SJSA1 (cell line): ENCODE data around the gene LY9. TPM values are rescaled to one million over a fixed set of nuclear protein-coding genes. Genes with fewer than 3 reads are reported as not detected.
"Not testable (repeated sequence)": the region's sequence is repeated elsewhere in the genome, so short reads cannot be mapped to it uniquely, and the experiment has no call there.

Experiments used
- DNase-seq, 2 experiments: peaks; one replicate each; pipeline ENCODE4 v3.0.0-alpha.2; 2015 to 2020; ENCODE audit warnings: low spot score in 2 of 2, low read depth in 1 of 2
- H3K27ac ChIP-seq: fragments of 250-450 bp; sonication (Bioruptor Pico); 2 replicates; pipeline ENCODE4 v1.5.1; 2020; ENCODE audit warnings: mild to moderate bottlenecking, moderate library complexity
- H3K27me3 ChIP-seq: fragments of 250-450 bp; sonication (Bioruptor Pico); replicated peaks from 2 replicates; pipeline ENCODE4 v1.5.1; 2020; ENCODE audit warnings: mild to moderate bottlenecking, moderate library complexity
- H3K36me3 ChIP-seq: fragments of 250-450 bp; sonication (Bioruptor Pico); 2 replicates; pipeline ENCODE4 v1.5.1; 2020; ENCODE audit warnings: mild to moderate bottlenecking
- H3K4me1 ChIP-seq: fragments of 250-450 bp; sonication (Bioruptor Pico); replicated peaks from 2 replicates; pipeline ENCODE4 v1.6.1; 2021; ENCODE audit warnings: mild to moderate bottlenecking
- H3K4me3 ChIP-seq: fragments of 250-450 bp; sonication (Bioruptor Pico); 2 replicates; pipeline ENCODE4 v1.5.1; 2020; ENCODE audit warnings: mild to moderate bottlenecking
- H3K9me3 ChIP-seq: fragments of 250-450 bp; sonication (Bioruptor Pico); replicated peaks from 2 replicates; pipeline ENCODE4 v1.5.1; 2020; ENCODE audit warnings: mild to moderate bottlenecking
- total RNA-seq: library from RNA; depleted of rRNA; stranded (reverse); fragments of >200 nt; shearing (Covaris generic); gene quantifications from 2 replicates; pipeline ENCODE4 v1.2.3, GENCODE V29; 2014

Gene LY9
- total RNA-seq, 1 experiment from 2014 or later: not detected

GRCh38 chr1:160781186-160781766 lies 14.7 kb upstream of the LY9 start:
- Histone ChIP-seq H3K9me3 (no peaks in the 10 kb centered on the region), H3K36me3 (no peaks in the 10 kb centered on the region)

DNA sequence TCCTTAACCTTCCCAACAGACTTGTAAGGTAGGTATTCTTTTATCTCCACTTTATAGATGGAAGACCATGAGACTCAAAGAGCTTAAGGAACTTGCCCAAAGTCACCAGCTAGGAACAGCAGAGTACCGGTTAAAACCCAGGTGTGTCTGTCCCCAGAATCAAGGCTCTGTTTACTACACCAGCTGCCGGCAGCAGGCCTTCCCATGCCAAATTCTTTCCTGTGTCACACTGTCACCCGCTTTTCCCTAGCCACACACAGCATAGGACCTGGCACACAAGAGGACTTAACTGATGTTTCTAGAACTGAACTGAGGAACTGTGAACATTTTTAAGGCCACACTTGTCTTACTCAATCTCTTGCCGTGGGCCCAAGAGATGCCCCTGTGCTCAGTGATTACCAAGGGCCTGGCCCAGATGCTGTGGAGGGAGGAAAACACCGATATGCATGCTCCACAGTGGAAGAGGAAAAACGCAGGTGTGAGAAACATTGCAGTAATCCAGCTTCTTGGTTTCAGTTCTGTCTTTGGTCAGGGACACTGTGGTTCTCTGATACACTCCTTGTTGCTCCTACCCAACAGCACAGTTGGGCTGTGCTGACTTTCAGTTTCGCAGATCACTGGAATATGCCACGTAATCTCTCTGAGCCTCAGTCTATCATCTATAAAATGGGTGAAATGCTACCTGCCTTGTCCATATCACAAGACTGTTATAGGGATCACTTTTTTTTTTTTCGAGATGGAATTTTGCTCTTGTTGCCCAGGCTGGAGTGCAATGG lies 13.9 kb upstream of the LY9 start:
- Histone ChIP-seq H3K4me1 (no peaks in the 10 kb centered on the region), H3K27ac (no peak overlapping the region), H3K27me3 (no peaks in the 10 kb centered on the region), H3K4me3 (no peak overlapping the region), H3K9me3 (no peaks in the 10 kb centered on the region), H3K36me3 (no peaks in the 10 kb centered on the region)
- DNase-seq: no peak

More at GRCh38 chr1:160781186-160781766, 14.7 kb upstream of the LY9 start:
- Histone ChIP-seq H3K27me3 (no peaks in the 10 kb centered on the region), H3K27ac (no peak overlapping the region), H3K4me1 (no peaks in the 10 kb centered on the region), H3K4me3 (no peak overlapping the region)
- no peak for DNase-seq

- H3K27ac ChIP-seq, DNase-seq, H3K9me3 ChIP-seq, H3K4me3 ChIP-seq, H3K36me3 ChIP-seq, H3K4me1 ChIP-seq, H3K27me3 ChIP-seq: not testable (repeated sequence)
Measured at GRCh38 chr1:160782988-160783765, 12.8 kb upstream of the LY9 start.

- Histone ChIP-seq H3K36me3 (no peaks in the 10 kb centered on the region), H3K27ac (no peak overlapping the region), H3K4me3 (no peak overlapping the region), H3K9me3 (no peaks in the 10 kb centered on the region), H3K4me1 (no peaks in the 10 kb centered on the region), H3K27me3 (no peaks in the 10 kb centered on the region)
- DNase-seq: no peak
Measured at GRCh38 chr1:160789051-160789701, 6.8 kb upstream of the LY9 start.

DNA sequence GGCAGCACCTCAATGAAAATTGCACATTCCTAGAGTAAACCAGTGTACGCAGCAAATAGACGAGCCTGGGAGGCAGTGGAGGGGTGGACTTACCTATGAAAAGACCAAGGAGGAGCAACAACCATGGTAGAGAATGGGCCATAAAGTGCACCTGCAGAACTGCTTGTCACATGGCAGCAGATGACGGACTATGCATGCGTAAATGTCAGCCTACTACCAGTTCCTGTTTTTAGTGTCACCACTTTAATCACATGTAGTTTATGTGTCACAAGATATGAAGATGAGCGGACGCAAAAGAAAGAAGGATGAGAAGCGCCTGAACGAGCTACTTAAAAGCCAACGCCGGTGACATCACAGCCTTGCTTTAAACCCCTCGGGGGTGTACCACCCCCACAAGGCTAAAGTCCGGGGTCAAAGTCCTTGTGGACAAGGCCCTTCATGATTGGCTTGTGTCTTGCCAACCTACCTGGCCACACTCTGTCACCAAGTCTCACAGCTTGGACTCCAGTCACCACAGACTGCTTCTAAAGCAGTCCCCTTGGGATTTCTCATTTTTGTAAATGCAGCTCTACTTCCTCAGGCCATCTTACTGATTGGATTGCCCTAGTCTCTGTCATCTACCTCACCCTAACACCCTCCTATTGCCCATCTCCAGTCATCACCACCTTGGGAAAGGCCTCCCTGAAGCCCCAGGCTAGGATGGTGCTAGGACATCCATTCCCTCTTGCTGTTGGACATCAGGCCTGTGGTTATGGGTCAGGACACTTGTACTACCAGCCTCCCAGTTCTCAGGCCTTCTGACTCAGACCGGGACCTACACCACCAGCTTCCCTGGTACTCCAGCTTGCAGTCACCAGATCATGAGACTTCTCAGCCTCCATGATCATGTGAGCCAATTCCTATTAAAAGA lies 6.0 kb upstream of the LY9 start:
- Histone ChIP-seq H3K4me3 (no peak overlapping the region), H3K36me3 (no peaks in the 10 kb centered on the region), H3K4me1 (no peaks in the 10 kb centered on the region), H3K27me3 (no peaks in the 10 kb centered on the region), H3K9me3 (no peaks in the 10 kb centered on the region), H3K27ac (no peak overlapping the region)
- DNase-seq: no peak

DNA sequence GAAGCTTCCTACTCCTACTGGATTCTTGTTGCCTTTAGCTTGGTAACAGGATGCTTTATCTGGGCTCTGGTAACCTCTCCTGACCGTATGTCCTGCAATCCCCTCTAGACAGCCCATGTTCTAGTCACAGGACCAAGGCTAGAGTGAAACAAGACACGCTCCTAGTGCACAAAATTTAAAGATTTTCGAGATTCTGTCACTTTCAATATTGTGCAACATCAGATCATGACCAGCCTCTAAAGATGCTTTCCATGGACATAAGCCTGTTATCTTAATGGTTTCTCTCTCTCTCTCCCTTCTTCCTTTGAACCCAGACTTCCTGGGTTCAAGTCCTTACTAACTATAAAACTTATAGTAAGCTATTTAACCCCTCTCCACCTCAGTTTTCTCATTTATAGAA lies 1.6 kb upstream of the LY9 start:
- no peak for DNase-seq
- no peaks in the 10 kb centered on the region for H3K9me3 ChIP-seq
- H3K27ac ChIP-seq: no peak overlapping the region
- H3K4me1 ChIP-seq: no peaks in the 10 kb centered on the region
- no peak overlapping the region for H3K4me3 ChIP-seq
- no peaks in the 10 kb centered on the region for H3K27me3 ChIP-seq
- no peaks in the 10 kb centered on the region for H3K36me3 ChIP-seq

DNA sequence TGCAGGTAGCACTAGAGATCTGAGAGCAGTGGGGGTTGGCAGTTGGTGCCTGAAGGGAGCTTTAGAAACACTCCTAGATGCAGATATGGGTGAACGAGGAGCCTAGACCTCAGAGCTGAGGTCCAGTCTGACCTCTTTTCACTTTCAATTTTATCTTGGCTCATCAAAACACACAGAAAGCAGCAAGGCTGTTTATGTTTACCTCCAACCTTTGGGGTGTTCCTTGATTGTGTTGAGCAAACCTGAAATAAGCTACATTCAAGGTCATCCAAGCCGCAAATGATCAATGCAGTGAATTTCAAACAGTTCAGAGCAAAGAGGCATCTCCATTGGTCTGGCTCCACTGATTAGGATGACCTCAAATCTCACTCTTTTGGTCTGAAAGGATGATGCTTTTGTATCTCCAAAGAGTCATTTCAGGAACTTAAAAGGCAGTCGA lies 1.3 kb downstream of the LY9 start:
- Histone ChIP-seq H3K27me3 (no peaks in the 10 kb centered on the region), H3K4me1 (no peaks in the 10 kb centered on the region), H3K4me3 (no peak overlapping the region), H3K36me3 (no peaks in the 10 kb centered on the region), H3K9me3 (no peaks in the 10 kb centered on the region), H3K27ac (no peak overlapping the region)
- DNase-seq: no peak

- no peak for DNase-seq
- Histone ChIP-seq H3K27me3 (no peaks in the 10 kb centered on the region), H3K4me1 (no peaks in the 10 kb centered on the region), H3K9me3 (no peaks in the 10 kb centered on the region), H3K27ac (no peak overlapping the region), H3K4me3 (no peak overlapping the region), H3K36me3 (no peaks in the 10 kb centered on the region)
Measured at GRCh38 chr1:160797861-160798273, 1.9 kb downstream of the LY9 start.

- no peak for DNase-seq
- no peaks in the 10 kb centered on the region for H3K9me3 ChIP-seq
Measured at GRCh38 chr1:160798439-160798838, 2.5 kb downstream of the LY9 start.

GRCh38 chr1:160799641-160800040 lies 3.7 kb downstream of the LY9 start:
- no peaks in the 10 kb centered on the region for H3K36me3 ChIP-seq
- H3K27ac ChIP-seq: no peak overlapping the region
- DNase-seq: no peak

More at GRCh38 chr1:160798439-160798838, 2.5 kb downstream of the LY9 start:
- Histone ChIP-seq H3K27ac (no peak overlapping the region), H3K4me1 (no peaks in the 10 kb centered on the region), H3K27me3 (no peaks in the 10 kb centered on the region), H3K4me3 (no peak overlapping the region), H3K36me3 (no peaks in the 10 kb centered on the region)

DNA sequence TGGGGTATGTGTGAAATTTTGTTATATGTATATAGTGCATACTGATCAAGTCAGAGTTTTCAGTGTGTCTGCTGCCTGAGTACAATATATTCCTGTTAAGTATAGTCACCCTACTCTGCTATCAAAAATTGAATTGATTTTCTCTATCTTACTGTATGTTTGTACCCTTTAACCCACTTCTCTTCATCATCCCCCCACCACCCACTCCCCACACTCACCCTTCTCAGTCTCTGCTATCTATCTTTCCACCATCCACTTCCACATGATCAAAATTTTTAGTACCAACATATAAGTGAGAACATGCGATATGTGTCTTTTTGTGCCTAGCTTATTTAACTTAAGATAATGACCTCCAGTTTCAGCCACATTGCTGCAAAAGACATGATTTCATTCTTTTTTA lies 4.2 kb downstream of the LY9 start:
- Histone ChIP-seq H3K4me3 (no peak overlapping the region), H3K27ac (no peak overlapping the region), H3K27me3 (no peaks in the 10 kb centered on the region), H3K36me3 (no peaks in the 10 kb centered on the region), H3K9me3 (no peaks in the 10 kb centered on the region), H3K4me1 (no peaks in the 10 kb centered on the region)
- DNase-seq: no peak

More at GRCh38 chr1:160799641-160800040, 3.7 kb downstream of the LY9 start:
- Histone ChIP-seq H3K27me3 (no peaks in the 10 kb centered on the region), H3K4me1 (no peaks in the 10 kb centered on the region), H3K9me3 (no peaks in the 10 kb centered on the region), H3K4me3 (no peak overlapping the region)

DNA sequence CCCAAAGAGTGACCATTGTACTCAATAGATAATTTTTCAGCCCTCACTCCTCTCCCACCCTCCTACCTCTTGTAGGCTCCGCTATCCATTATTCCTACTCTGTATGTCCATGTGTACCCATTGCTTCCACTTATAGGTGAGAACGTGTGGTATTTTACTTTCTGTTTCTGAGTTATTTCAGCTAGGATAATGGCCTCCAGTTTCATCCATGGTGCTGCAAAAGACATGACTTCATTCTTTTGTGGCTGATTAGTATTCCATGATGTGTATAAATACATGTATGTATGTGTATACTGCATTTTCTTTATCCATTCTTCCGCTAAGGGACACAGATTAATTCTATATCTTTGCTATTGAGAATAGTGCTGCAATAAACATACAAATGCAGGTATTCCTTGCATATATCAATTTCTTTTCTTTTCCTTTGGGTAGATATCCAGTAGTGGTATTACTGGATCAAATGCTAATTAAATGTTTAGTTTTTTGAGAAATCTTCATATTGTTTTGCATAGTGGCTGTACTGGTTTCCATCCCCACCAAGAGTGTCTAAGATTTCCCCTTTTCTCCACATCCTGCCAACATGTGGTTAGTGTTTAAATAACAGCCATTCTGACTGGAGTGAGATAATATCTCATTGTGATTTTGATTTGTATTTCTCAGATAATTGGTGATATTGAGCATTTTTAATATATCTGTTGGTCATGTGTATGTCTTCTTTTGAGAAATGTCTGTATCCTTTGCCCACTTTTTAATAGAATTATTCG lies 4.9 kb downstream of the LY9 start:
- no peaks in the 10 kb centered on the region for H3K27me3 ChIP-seq
- no peak for DNase-seq
- no peaks in the 10 kb centered on the region for H3K36me3 ChIP-seq
- H3K9me3 ChIP-seq: no peaks in the 10 kb centered on the region
- no peak overlapping the region for H3K4me3 ChIP-seq
- no peak overlapping the region for H3K27ac ChIP-seq
- no peaks in the 10 kb centered on the region for H3K4me1 ChIP-seq
